A549 (cell line): ENCODE results near the gene ZNF578.
"Not testable (repeated sequence)": the region's sequence is repeated elsewhere in the genome, so short reads cannot be mapped to it uniquely, and the experiment has no call there.

Experiments
- CBX8 ChIP-seq: fragments of 200-600 bp; sonication (generic); IDR thresholded peaks from 2 replicates; pipeline ENCODE4 v1.6.1; 2016
- CTCF ChIP-seq: fragments of >200 bp; sonication (Bioruptor Twin); formaldehyde crosslinking; IDR thresholded peaks from 3 replicates; pipeline ENCODE4 v1.5.1; 2016
- EP300 ChIP-seq, 2 experiments: fragments of >200 bp; sonication (Bioruptor Twin); formaldehyde crosslinking; IDR thresholded peaks; 2 replicates in 1 of 2; 3 replicates in 1 of 2; pipeline ENCODE4 v1.6.1; 2016 to 2017
- JUN ChIP-seq, 2 experiments: fragments of >200 bp; sonication (Bioruptor Twin); formaldehyde crosslinking; IDR thresholded peaks; 2 replicates in 1 of 2; 3 replicates in 1 of 2; pipeline ENCODE4 v1.6.1; 2016 to 2017
- MAX ChIP-seq: IDR thresholded peaks from 2 replicates; pipeline ENCODE4 v1.6.1; 2012
- MYC ChIP-seq: IDR thresholded peaks from 2 replicates; pipeline ENCODE4 v1.6.1; 2012; ENCODE audit warnings: mild to moderate bottlenecking, inconsistent platforms, low read length, improper control_type of control experiment, borderline replicate concordance
- POLR2AphosphoS2 ChIP-seq: conservative IDR thresholded peaks from 2 replicates; pipeline ENCODE4 v1.6.1; 2012; ENCODE audit warnings: low read length, improper control_type of control experiment, inconsistent platforms
- RCOR1 ChIP-seq: fragments of 150-350 bp; IDR thresholded peaks from 2 replicates; pipeline ENCODE4 v1.6.1; 2014; ENCODE audit warnings: antibody characterized with exemption, low read length, low read depth
- SREBF2 ChIP-seq: fragments of 450-650 bp; IDR thresholded peaks from 2 replicates; pipeline ENCODE4 v1.6.1; 2014; ENCODE audit warnings: mild to moderate bottlenecking, moderate library complexity
- TP53 ChIP-seq: fragments of 250-450 bp; sonication (Bioruptor Pico); IDR thresholded peaks from 2 replicates; pipeline ENCODE4 v1.5.0; 2021; ENCODE audit warnings: mild to moderate bottlenecking, moderate library complexity
- ZNF302 ChIP-seq: fragments of 250-450 bp; sonication (Bioruptor Pico); IDR thresholded peaks from 2 replicates; pipeline ENCODE4 v1.9.0; 2021; ENCODE audit warnings: inconsistent platforms, mild to moderate bottlenecking, moderate library complexity

GRCh38 chr19:52561611-52562010 lies 108.3 kb downstream of the ZNF578 start:
- TF ChIP-seq RCOR1; CBX8; JUN (IDR thresholded peaks at IDR 0.05); CTCF; EP300 (IDR thresholded peaks at IDR 0.05); TP53 (CRISPR knock-in tag); SREBF2; MAX; ZNF302 (CRISPR knock-in tag); MYC; POLR2AphosphoS2: not testable (repeated sequence)
